Natural killer cell (primary cell): ENCODE data around the gene RGN. TPM values are rescaled to one million over a fixed set of nuclear protein-coding genes. Genes with fewer than 3 reads are reported as not detected.
A peak's percentile ranks its signal among the peaks of the same experiment; 100 is the strongest.

Source experiments
- ATAC-seq, 3 donors: fragments of 150-1000 bp in 2 of 3; fragments of 200-7000 bp in 1 of 3; cut with Tn5 transposase; 1 replicate in 1 of 3; 2 replicates in 2 of 3; pipeline ENCODE4 v1.10.0; 2021; ENCODE audit warnings: mild to moderate bottlenecking in 2 of 3, moderate library complexity in 2 of 3
- DNase-seq, 2 donors: peaks; one replicate each; pipeline versions ENCODE4 v3.0.0 to v3.0.0-alpha.2; 2013 to 2021; ENCODE audit warnings: mixed read lengths in 1 of 2
- H3K27ac ChIP-seq: one replicate; pipeline ENCODE4 v1.5.1; 2013; ENCODE audit warnings: mild to moderate bottlenecking, low read length
- H3K27me3 ChIP-seq: one replicate; pipeline ENCODE4 v1.6.1; 2013; ENCODE audit warnings: low read length; ENCODE audit not compliant: control insufficient read depth, insufficient read depth
- H3K36me3 ChIP-seq: one replicate; pipeline ENCODE4 v1.6.1; 2013; ENCODE audit warnings: low read length; ENCODE audit not compliant: control insufficient read depth, insufficient read depth
- H3K4me1 ChIP-seq: one replicate; pipeline ENCODE4 v1.6.1; 2013; ENCODE audit warnings: low read length; ENCODE audit not compliant: control insufficient read depth, insufficient read depth
- H3K4me3 ChIP-seq: one replicate; pipeline ENCODE4 v1.5.1; 2013; ENCODE audit warnings: low read length
- H3K9me3 ChIP-seq: one replicate; pipeline ENCODE4 v1.6.1; 2013; ENCODE audit warnings: low read length; ENCODE audit not compliant: control insufficient read depth, insufficient read depth
- H3K27ac Mint-ChIP-seq, 2 donors: one replicate each; pipeline ENCODE4 v1.8.0; 2022; ENCODE audit warnings: mild to moderate bottlenecking in 2 of 2, mixed read lengths in 2 of 2, moderate library complexity in 1 of 2
- H3K27me3 Mint-ChIP-seq, 2 donors: one replicate each; pipeline ENCODE4 v1.8.0; 2022; ENCODE audit warnings: low read depth in 2 of 2, mixed read lengths in 2 of 2
- H3K36me3 Mint-ChIP-seq: one replicate; pipeline ENCODE4 v1.8.0; 2022; ENCODE audit warnings: mixed read lengths
- H3K4me1 Mint-ChIP-seq, 2 donors: one replicate each; pipeline ENCODE4 v1.8.0; 2022; ENCODE audit warnings: mixed read lengths in 2 of 2
- H3K4me3 Mint-ChIP-seq: one replicate; pipeline ENCODE4 v1.8.0; 2022; ENCODE audit warnings: mild to moderate bottlenecking, moderate library complexity, mixed read lengths
- H3K9me3 Mint-ChIP-seq, 2 donors: one replicate each; pipeline ENCODE4 v1.8.0; 2022; ENCODE audit warnings: mixed read lengths in 2 of 2
- CTCF ChIP-seq: fragments of 200-600 bp; IDR thresholded peaks from one replicate; pipeline ENCODE4 v1.8.0; 2022; ENCODE audit warnings: antibody characterized with exemption
- WGBS: methylation state at CpG from one replicate; pipeline ENCODE4 v1.1.7; 2013; ENCODE audit warnings: missing lambda C conversion rate; ENCODE audit not compliant: insufficient coverage; 5-methylcytosine and 5-hydroxymethylcytosine counted together
- intact Hi-C: fragments of 100-400 bp; cut with micrococcal nuclease; formaldehyde crosslinking; loops from one replicate; pipeline ENCODE4 v1.14.2; 2022
- total RNA-seq, 4 donors: library from RNA; stranded (reverse); fragments of 120-200 nt in 1 of 4; gene quantifications; one replicate each; pipeline versions ENCODE4 v1.2.3 to v1.2.4, GENCODE V29; 2013 to 2022

Gene RGN
- total RNA-seq, 3 donors from 2014 or later (not counting 1 experiment from before 2014, with no cell fraction given), result not detected

- Mint-ChIP-seq H3K4me1 (no peaks in the 10 kb centered on the region), H3K9me3 (no peaks in the 10 kb centered on the region), H3K4me3 (no peak overlapping the region), H3K27me3 (peaks cover 0 to 9% of the 10 kb centered on the region in 2 donors), H3K27ac (no peak overlapping the region), H3K36me3 (no peaks in the 10 kb centered on the region)
- Histone ChIP-seq H3K9me3 (no peaks in the 10 kb centered on the region), H3K4me3 (no peak overlapping the region), H3K4me1 (no peaks in the 10 kb centered on the region), H3K36me3 (no peaks in the 10 kb centered on the region), H3K27ac (no peak overlapping the region), H3K27me3 (no peaks in the 10 kb centered on the region)
- TF ChIP-seq CTCF, result no peak
- 100% methylated on average over 2 of the region's 5 CpGs for WGBS
- intact Hi-C loops, result no loop called here
- ATAC-seq, result no peak
- no peak for DNase-seq
These were observed 2.6 kb downstream of the RGN start for GRCh38 chrX:47080915-47081236.

GRCh38 chrX:47091149-47091775 lies 13.0 kb downstream of the RGN start:
- intact Hi-C loops, result no loop called here

GRCh38 chrX:47093248-47093647 lies 15.0 kb downstream of the RGN start:
- peak; percentile 16 for TF ChIP-seq CTCF
- no peaks in the 10 kb centered on the region for H3K36me3 ChIP-seq
- no CpG with 5 or more reads among the region's 1 CpG for WGBS
- H3K9me3 ChIP-seq, result no peaks in the 10 kb centered on the region
- DNase-seq (peak in 1 of 2 donors; percentile 45), ATAC-seq (no peak)
- H3K4me1 ChIP-seq, result no peaks in the 10 kb centered on the region
- no peaks in the 10 kb centered on the region for H3K9me3 Mint-ChIP-seq
- H3K36me3 Mint-ChIP-seq, result no peaks in the 10 kb centered on the region
- no peak overlapping the region for H3K4me3 ChIP-seq
- H3K4me1 Mint-ChIP-seq, result peaks cover 0 to 5% of the 10 kb centered on the region in 2 donors
- peaks cover 0 to 6% of the 10 kb centered on the region in 2 donors for H3K27me3 Mint-ChIP-seq
- no peak overlapping the region for H3K4me3 Mint-ChIP-seq
- no peak overlapping the region for H3K27ac Mint-ChIP-seq
- no peaks in the 10 kb centered on the region for H3K27me3 ChIP-seq
- intact Hi-C loops, result no loop called here
- H3K27ac ChIP-seq, result no peak overlapping the region

More at GRCh38 chrX:47091149-47091775, 13.0 kb downstream of the RGN start:
- no peaks in the 10 kb centered on the region for H3K4me1 ChIP-seq
- peak in 1 of 3 donors; percentile 32 for ATAC-seq
- no peaks in the 10 kb centered on the region for H3K36me3 Mint-ChIP-seq
- peaks cover 0 to 5% of the 10 kb centered on the region in 2 donors for H3K4me1 Mint-ChIP-seq
- no peaks in the 10 kb centered on the region for H3K9me3 ChIP-seq
- no peaks in the 10 kb centered on the region for H3K9me3 Mint-ChIP-seq
- H3K4me3 Mint-ChIP-seq, result no peak overlapping the region
- TF ChIP-seq CTCF, result no peak
- WGBS, result 12% methylated on average over 4 of the region's 4 CpGs
- DNase-seq, result no peak
- no peak overlapping the region for H3K27ac ChIP-seq
- no peaks in the 10 kb centered on the region for H3K36me3 ChIP-seq
- peak overlapping the region in 1 of 2 donors; percentile 19 for H3K27ac Mint-ChIP-seq
- no peak overlapping the region for H3K4me3 ChIP-seq
- H3K27me3 ChIP-seq, result no peaks in the 10 kb centered on the region
- no peaks in the 10 kb centered on the region for H3K27me3 Mint-ChIP-seq

- no peak for TF ChIP-seq CTCF
- H3K27ac Mint-ChIP-seq, result no peak overlapping the region
- DNase-seq, result no peak
These were observed 15.6 kb downstream of the RGN start for GRCh38 chrX:47093860-47094259.

More at GRCh38 chrX:47093860-47094259, 15.6 kb downstream of the RGN start:
- Histone ChIP-seq H3K36me3 (no peaks in the 10 kb centered on the region), H3K27ac (no peak overlapping the region), H3K4me3 (no peak overlapping the region), H3K9me3 (no peaks in the 10 kb centered on the region), H3K27me3 (no peaks in the 10 kb centered on the region), H3K4me1 (no peaks in the 10 kb centered on the region)
- WGBS, result 83% methylated on average over 9 of the region's 11 CpGs
- Mint-ChIP-seq H3K27me3 (peaks cover 0 to 12% of the 10 kb centered on the region in 2 donors), H3K4me3 (no peak overlapping the region), H3K9me3 (no peaks in the 10 kb centered on the region), H3K36me3 (no peaks in the 10 kb centered on the region), H3K4me1 (peaks cover 0 to 5% of the 10 kb centered on the region in 2 donors)
- intact Hi-C loops, result no loop called here
- no peak for ATAC-seq
